ENCODE results near the gene FHIP1B. TPM values are rescaled to one million over a fixed set of nuclear protein-coding genes. Genes with fewer than 3 reads are reported as not detected.
A peak's percentile ranks its signal among the peaks of the same experiment; 100 is the strongest.

FHIP1B gene
- polyA plus RNA-seq (36.0 and 72.3 TPM in 2 replicates), polyA minus RNA-seq (50.0 and 50.6 TPM in 2 replicates)

DNA sequence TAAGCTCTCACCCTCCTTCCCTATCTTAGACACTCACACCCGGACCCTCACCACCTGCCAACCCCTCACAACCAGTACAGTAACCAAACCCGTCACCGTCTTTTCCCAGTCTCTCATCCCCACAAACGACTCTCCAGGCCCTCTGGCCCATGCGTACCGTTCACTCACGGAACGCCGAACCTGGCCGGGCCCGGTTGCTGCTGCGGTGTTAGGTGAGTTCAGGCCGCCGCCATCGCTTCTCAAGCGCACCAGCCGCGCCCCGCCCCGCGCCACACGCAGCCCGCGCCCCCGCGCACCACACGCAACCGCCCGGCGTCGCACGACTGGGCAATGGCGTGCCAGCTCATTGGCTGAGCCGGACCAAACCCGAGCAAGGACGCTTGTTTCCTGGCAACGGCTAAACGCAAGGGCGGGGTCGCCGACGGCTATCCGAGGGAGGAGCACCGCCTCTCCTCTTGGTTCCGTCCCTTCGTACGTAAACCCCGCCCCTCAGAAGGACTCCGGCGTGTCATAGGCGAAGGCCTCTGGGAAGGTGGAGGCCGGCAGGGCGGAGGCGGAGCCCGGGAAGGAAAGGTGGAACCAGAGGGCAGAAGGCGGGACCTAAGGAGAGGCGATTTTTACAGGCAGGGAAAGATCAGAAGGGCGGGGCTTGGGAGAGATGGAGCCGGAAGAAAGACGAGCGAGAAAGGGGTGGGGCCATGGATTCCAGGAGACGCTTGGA is at the start of gene FHIP1B:
TSS of gene FHIP1B (minus strand) at position 250 of the 721 bp plus-strand sequence. CDS start 10,120 bp downstream, outside the sequence.
- H3K4me2 ChIP-seq (ENCODE audit: low read length) = peak within 1 kb of the TSS; percentile 92
- H3F3A ChIP-seq (ENCODE audit: insufficient read depth, low read length, poor library complexity, severe bottlenecking) = no peaks in the 10 kb centered on the region
- H3K27ac ChIP-seq (ENCODE audit: low read length) = peak within 1 kb of the TSS; percentile 77
- H3K9me3 ChIP-seq (ENCODE audit: low read length) = no peaks in the 10 kb centered on the region
- peaks cover 44% of the 10 kb centered on the region for H3K79me2 ChIP-seq (replicated peaks; ENCODE audit: insufficient read depth, low read length)
- peak within 1 kb of the TSS; percentile 70 for H3K4me3 ChIP-seq (ENCODE audit: low read length)
- H4K20me1 ChIP-seq (ENCODE audit: insufficient read depth) = no peaks in the 10 kb centered on the region
- H3K27me3 ChIP-seq (ENCODE audit: insufficient read depth, low read depth, low read length) = no peaks in the 10 kb centered on the region
- H3K36me3 ChIP-seq (ENCODE audit: insufficient read depth, low read length) = no peaks in the 10 kb centered on the region
- H2AFZ ChIP-seq (ENCODE audit: low read depth, low read length) = peak within 1 kb of the TSS; percentile 84
- TF ChIP-seq CTCF (IDR thresholded peaks at IDR 0.05; ENCODE audit: poor library complexity, severe bottlenecking) (peak; percentile 13), TAF1 (IDR thresholded peaks at IDR 0.05; ENCODE audit: low read depth) (peak; percentile 91), EZH2 (IDR thresholded peaks at IDR 0.05; ENCODE audit: borderline replicate concordance, insufficient read depth, low read length, poor library complexity, severe bottlenecking) (no peak), SMC3 (conservative IDR thresholded peaks at IDR 0.05; ENCODE audit: poor library complexity) (peak; percentile 44), MXI1 (conservative IDR thresholded peaks at IDR 0.05; ENCODE audit: poor library complexity, severe bottlenecking) (peak; percentile 94), EP300 (conservative IDR thresholded peaks at IDR 0.05; ENCODE audit: poor library complexity, severe bottlenecking) (no peak), REST (IDR thresholded peaks at IDR 0.05; ENCODE audit: borderline replicate concordance) (peak; percentile 74), RAD21 (conservative IDR thresholded peaks at IDR 0.05) (peak; percentile 42), POLR2AphosphoS5 (IDR thresholded peaks at IDR 0.05) (peak; percentile 92)
- H3K9ac ChIP-seq (ENCODE audit: low read length) = peak within 1 kb of the TSS; percentile 77
- no peaks in the 10 kb centered on the region for H3K9me2 ChIP-seq (ENCODE audit: insufficient read depth, low read length)

- H3K9me3 ChIP-seq (ENCODE audit: low read length) = no peaks in the 10 kb centered on the region
- H2AFZ ChIP-seq (ENCODE audit: low read depth, low read length) = no peak overlapping the region
- H3K27ac ChIP-seq (ENCODE audit: low read length) = no peak overlapping the region
- no peaks in the 10 kb centered on the region for H3F3A ChIP-seq (ENCODE audit: insufficient read depth, low read length, poor library complexity, severe bottlenecking)
- H4K20me1 ChIP-seq (ENCODE audit: insufficient read depth) = no peaks in the 10 kb centered on the region
- TF ChIP-seq POLR2AphosphoS5 (IDR thresholded peaks at IDR 0.05) (no peak), MXI1 (conservative IDR thresholded peaks at IDR 0.05; ENCODE audit: poor library complexity, severe bottlenecking) (no peak), REST (IDR thresholded peaks at IDR 0.05; ENCODE audit: borderline replicate concordance) (no peak), TAF1 (IDR thresholded peaks at IDR 0.05; ENCODE audit: low read depth) (no peak), SMC3 (conservative IDR thresholded peaks at IDR 0.05; ENCODE audit: poor library complexity) (no peak), EP300 (conservative IDR thresholded peaks at IDR 0.05; ENCODE audit: poor library complexity, severe bottlenecking) (no peak), EZH2 (IDR thresholded peaks at IDR 0.05; ENCODE audit: borderline replicate concordance, insufficient read depth, low read length, poor library complexity, severe bottlenecking) (no peak), RAD21 (conservative IDR thresholded peaks at IDR 0.05) (no peak), CTCF (IDR thresholded peaks at IDR 0.05; ENCODE audit: poor library complexity, severe bottlenecking) (no peak)
- H3K4me2 ChIP-seq (ENCODE audit: low read length) = no peak overlapping the region
- H3K36me3 ChIP-seq (ENCODE audit: insufficient read depth, low read length) = no peaks in the 10 kb centered on the region
- no peak overlapping the region for H3K9ac ChIP-seq (ENCODE audit: low read length)
- H3K79me2 ChIP-seq (replicated peaks; ENCODE audit: insufficient read depth, low read length) = no peaks in the 10 kb centered on the region
- no peak overlapping the region for H3K4me3 ChIP-seq (ENCODE audit: low read length)
- H3K27me3 ChIP-seq (ENCODE audit: insufficient read depth, low read depth, low read length) = no peaks in the 10 kb centered on the region
- H3K9me2 ChIP-seq (ENCODE audit: insufficient read depth, low read length) = no peaks in the 10 kb centered on the region
These were observed 49.1 kb upstream of the FHIP1B start for GRCh38 chr11:6283453-6284023.

Data from neural cell (in vitro differentiated cells).